ENCODE results near the gene TEX52. TPM values are rescaled to one million over a fixed set of nuclear protein-coding genes. Genes with fewer than 3 reads are reported as not detected.

TEX52 gene
- total and polyA plus RNA-seq, 2 of the 8 experiments (the other 6 are each of a cell fraction or from before 2014, with no cell fraction given): not detected

GRCh38 chr12:2833327-2833726 is 23.5 kb downstream of the TEX52 start:
- Histone ChIP-seq H2AFZ (ENCODE audit: low read length) (no peak overlapping the region), H3K4me3 (ENCODE audit: extremely low read depth in 1 of 4, insufficient read depth in 2 of 4, low read depth in 3 of 4, low read length in 4 of 4) (no peak overlapping the region), H4K91ac (replicated peaks; ENCODE audit: insufficient read length, low read length) (no peak overlapping the region), H3K79me2 (ENCODE audit: control insufficient read depth in 1 of 2, insufficient read depth in 2 of 2, low read length in 2 of 2) (no peaks in the 10 kb centered on the region), H3K14ac (ENCODE audit: insufficient read length) (no peak overlapping the region), H4K8ac (ENCODE audit: extremely low read depth, insufficient read depth, low read length) (peak overlapping the region; percentile 14; the same call in 1 of the 2 replicates), H2BK15ac (ENCODE audit: low read length) (no peak overlapping the region), H3K9me3 (ENCODE audit: insufficient read depth in 2 of 2, low read depth in 1 of 2, low read length in 1 of 2) (no peaks in the 10 kb centered on the region), H2BK5ac (ENCODE audit: low read depth, low read length) (no peak overlapping the region), H3K79me1 (ENCODE audit: low read depth, low read length) (no peaks in the 10 kb centered on the region), H3K27me3 (replicated peaks in 1 of 4; ENCODE audit: control insufficient read depth in 3 of 4, extremely low read depth in 1 of 4, insufficient read depth in 3 of 4, low read length in 3 of 4) (no peaks in the 10 kb centered on the region; a peak in 1 of 7 replicates), H3K27ac (ENCODE audit: low read depth, low read length) (no peak overlapping the region), H2AK5ac (ENCODE audit: low read depth, low read length) (no peak overlapping the region), H3K4me1 (replicated peaks in 1 of 4; ENCODE audit: control insufficient read depth in 3 of 4, insufficient read depth in 4 of 4, low read length in 3 of 4) (peaks cover 0 to 14% (median 9%) of the 10 kb centered on the region in 4 experiments; a peak in 6 of 7 replicates), H2BK12ac (ENCODE audit: low read depth, low read length) (no peak overlapping the region), H3K9ac (replicated peaks in 1 of 4; ENCODE audit: extremely low read depth in 1 of 4, low read depth in 3 of 4, low read length in 3 of 4) (no peak overlapping the region), H3K36me3 (ENCODE audit: control insufficient read depth in 2 of 4, insufficient read depth in 4 of 4, low read length in 3 of 4) (no peaks in the 10 kb centered on the region; a peak in 2 of 8 replicates), H2BK20ac (ENCODE audit: low read length) (no peak overlapping the region), H3K18ac (ENCODE audit: extremely low read depth, low read length) (no peak overlapping the region), H3K4ac (replicated peaks; ENCODE audit: insufficient read length, low read depth, low read length) (no peak overlapping the region), H3K23me2 (ENCODE audit: low read depth, low read length) (no peaks in the 10 kb centered on the region; the same call in 1 of the 2 replicates), H4K20me1 (replicated peaks in 1 of 2; ENCODE audit: control insufficient read depth in 1 of 2, insufficient read depth in 2 of 2, low read length in 2 of 2) (no peaks in the 10 kb centered on the region), H2BK120ac (replicated peaks; ENCODE audit: low read depth, low read length) (no peak overlapping the region), H3K56ac (replicated peaks; ENCODE audit: insufficient read length, low read depth, low read length) (no peak overlapping the region), H4K5ac (ENCODE audit: insufficient read length, low read depth, low read length) (no peak overlapping the region), H3K4me2 (ENCODE audit: insufficient read depth in 1 of 2, low read depth in 2 of 2, low read length in 2 of 2) (no peak overlapping the region), H3K23ac (ENCODE audit: insufficient read length) (no peak overlapping the region)
- DNase-seq (ENCODE audit: low read depth in 1 of 2, low spot score in 2 of 2): no peak
- POLR2A ChIA-PET (ENCODE audit: partially characterized antibody): interaction anchor here (1.0 to 6.3 kb wide), 4 partner anchors 11 to 93 kb away, joined by 4 to 58 read pairs (median 18); no protein-coding TSS in a partner anchor
- no peak for FAIRE-seq
- CTCF ChIA-PET (ENCODE audit: partially characterized antibody): interaction anchor here (1.1 to 6.9 kb wide), 6 partner anchors 9 to 93 kb away, joined by 3 to 52 read pairs (median 5); no protein-coding TSS in a partner anchor
- WGBS, 2 experiments (ENCODE audit: extremely low coverage in 1 of 2, insufficient coverage in 1 of 2, insufficient read length in 1 of 2, insufficient replicate concordance in 2 of 2, low coverage in 1 of 2, low lambda C conversion rate in 2 of 2, missing lambda C conversion rate in 1 of 2): 85% methylated on average over 5 of the region's 5 CpGs; no CpG with 5 or more reads in 1 of the 2 experiments
- no peak for TF ChIP-seq PHF8 (conservative IDR thresholded peaks at IDR 0.05; ENCODE audit: low read depth, low read length)
- no peak for TF ChIP-seq JUN (IDR thresholded peaks at IDR 0.05; ENCODE audit: low read depth, low read length)
- TF ChIP-seq HDAC2 (IDR thresholded peaks at IDR 0.05; ENCODE audit: borderline replicate concordance in 1 of 2, low read depth in 2 of 2, low read length in 2 of 2): no peak
- TF ChIP-seq BACH1 (IDR thresholded peaks at IDR 0.05; ENCODE audit: low read length): no peak
- no peak for TF ChIP-seq SP4 (IDR thresholded peaks at IDR 0.05; ENCODE audit: low read length)
- TF ChIP-seq CEBPB (IDR thresholded peaks at IDR 0.05; ENCODE audit: low read depth, low read length): no peak
- no peak for TF ChIP-seq MAFK (IDR thresholded peaks at IDR 0.05; ENCODE audit: low read depth, low read length)
- TF ChIP-seq GABPA (IDR thresholded peaks at IDR 0.05; ENCODE audit: borderline replicate concordance, insufficient read depth, low read length): no peak
- no peak for TF ChIP-seq BCL11A (IDR thresholded peaks at IDR 0.05; ENCODE audit: low read depth in 2 of 2, low read length in 2 of 2)
- no peak for TF ChIP-seq POU5F1 (IDR thresholded peaks at IDR 0.05; ENCODE audit: low read depth, low read length)
- TF ChIP-seq SIRT6 (IDR thresholded peaks at IDR 0.05; ENCODE audit: low read length): no peak
- TF ChIP-seq FOSL1 (IDR thresholded peaks at IDR 0.05; ENCODE audit: insufficient read depth, low read depth, low read length): no peak
- TF ChIP-seq SP1 (IDR thresholded peaks at IDR 0.05; ENCODE audit: low read depth, low read length): no peak
- no peak for TF ChIP-seq NANOG (IDR thresholded peaks at IDR 0.05; ENCODE audit: insufficient read depth, low read depth, low read length, poor library complexity, severe bottlenecking)
- no peak for TF ChIP-seq EZH2 (IDR thresholded peaks at IDR 0.05; ENCODE audit: low read depth, low read length, severe bottlenecking)
